HG03175 (cell line): ENCODE results near the gene SHISA6.

Source experiments
- ATAC-seq: cut with Tn5 transposase; IDR thresholded peaks from one replicate; pipeline ENCODE4 v1.9.1; 2021; ENCODE audit warnings: mild to moderate bottlenecking, moderate library complexity; ENCODE audit not compliant: unreplicated experiment

Gene SHISA6

DNA sequence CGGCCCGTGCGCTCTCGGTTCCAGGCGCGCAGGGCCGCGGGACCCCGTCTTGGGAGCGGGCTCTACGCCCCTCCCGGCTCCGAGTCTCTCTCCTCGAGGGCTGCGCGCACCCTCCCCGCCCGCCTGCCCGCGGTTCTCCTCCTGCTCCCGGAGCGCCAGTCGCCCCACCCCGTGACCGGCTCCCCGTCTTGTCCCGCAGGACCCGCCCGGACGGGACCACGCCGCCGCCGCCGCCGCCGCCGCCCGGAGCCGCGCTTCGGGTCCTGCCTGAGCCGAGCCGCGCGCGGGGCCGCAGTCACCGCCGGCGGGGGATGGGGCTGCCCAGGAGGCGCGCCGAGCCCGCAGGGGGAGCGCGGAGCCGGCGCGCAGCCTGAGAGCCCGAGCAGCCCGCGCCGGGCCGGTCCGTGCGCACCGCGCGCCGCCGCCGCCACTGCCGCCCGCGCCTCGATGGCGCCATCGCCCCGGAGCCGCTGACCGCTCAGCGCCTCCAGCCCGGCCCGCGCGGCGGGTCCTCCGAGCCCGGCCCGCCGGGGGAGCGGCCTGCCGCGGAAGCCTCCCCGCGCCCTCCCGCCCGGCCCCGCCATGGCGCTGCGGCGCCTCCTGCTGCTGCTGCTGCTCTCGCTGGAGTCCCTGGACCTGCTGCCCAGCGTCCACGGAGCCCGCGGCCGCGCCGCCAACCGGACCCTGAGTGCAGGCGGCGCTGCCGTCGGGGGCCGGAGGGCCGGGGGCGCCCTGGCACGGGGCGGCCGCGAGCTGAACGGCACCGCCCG, at the start of gene SHISA6:
SHISA6 (plus strand) TSS at position 373 of the 770 bp plus-strand sequence.
- ATAC-seq: no peak

DNA sequence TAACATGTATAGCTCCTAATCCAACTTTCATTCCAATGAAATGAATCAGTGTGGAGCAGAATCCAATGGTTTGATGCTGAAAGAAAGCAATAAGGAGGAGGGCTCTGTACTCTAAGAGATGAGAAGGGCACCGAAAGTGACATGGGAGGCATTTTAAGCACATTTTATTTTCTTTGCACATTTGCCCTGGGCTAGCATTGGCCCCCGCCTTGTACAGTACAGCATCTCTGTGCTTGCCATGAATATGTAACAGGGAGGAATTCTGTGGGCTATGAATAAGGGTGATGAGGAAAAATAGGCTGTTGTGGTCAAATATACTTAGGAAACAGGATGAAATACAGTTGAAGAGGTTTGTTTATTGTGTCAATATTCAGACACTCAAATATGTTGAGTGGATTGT, 45.2 kb upstream of the SHISA6 start:
- ATAC-seq: no peak

DNA sequence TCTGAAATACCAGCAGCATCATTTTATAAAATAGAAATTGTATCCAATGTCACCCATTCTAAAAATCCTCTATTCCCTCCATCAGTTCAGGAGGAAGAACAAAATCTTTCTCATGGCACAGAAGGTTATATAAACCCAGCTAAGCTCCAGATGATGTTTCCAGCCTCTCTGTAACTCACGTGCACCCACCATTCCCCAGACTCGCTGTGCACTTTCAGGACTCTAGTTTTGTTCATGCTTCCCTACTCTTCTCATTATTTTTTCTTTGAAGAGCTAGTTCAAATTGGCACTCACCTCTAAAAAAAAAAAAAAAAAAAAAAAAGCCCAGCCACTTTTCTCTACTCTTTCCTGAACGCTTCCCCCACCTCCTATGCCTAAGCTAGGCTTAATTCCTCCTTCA, 36.0 kb upstream of the SHISA6 start:
- ATAC-seq: no peak

DNA sequence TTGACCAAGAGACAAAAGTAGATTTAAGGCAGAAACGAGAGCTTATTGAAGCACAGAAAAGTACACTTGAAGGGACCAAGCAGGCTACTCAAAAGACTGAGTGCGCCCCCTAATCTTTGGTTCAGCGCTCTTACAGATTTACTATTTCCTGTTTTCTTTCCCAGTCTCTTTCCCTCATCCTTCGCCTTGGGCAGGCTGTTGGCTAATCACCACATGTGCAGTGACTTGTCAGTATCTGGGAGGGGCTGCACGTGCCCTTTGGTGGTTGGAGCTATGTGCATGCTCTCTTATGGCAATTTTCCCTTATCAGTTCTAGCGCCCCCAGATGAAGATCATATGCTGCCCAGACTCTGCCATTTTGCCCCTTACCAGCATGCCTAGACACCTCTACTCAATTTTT, 35.4 kb upstream of the SHISA6 start:
- ATAC-seq: no peak

DNA sequence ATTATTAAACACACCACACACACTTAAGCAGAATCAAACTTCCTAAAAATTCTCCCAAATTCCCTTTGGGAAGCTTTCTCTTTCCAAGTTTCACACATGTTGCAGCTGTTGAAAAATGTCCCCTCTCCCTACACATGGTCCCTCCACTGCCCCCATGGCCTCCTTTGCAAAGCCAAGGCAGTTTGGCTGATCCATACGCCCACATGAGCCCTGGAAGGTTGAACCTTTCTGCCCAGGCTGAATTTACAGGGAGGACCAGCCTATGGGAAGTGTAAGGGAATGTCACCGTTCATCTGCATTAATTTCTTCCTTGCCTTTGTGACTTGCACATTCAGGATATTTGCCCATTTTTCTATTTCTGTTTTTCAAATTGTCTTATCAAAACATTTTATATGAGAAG, 31.1 kb upstream of the SHISA6 start:
- ATAC-seq: no peak

DNA sequence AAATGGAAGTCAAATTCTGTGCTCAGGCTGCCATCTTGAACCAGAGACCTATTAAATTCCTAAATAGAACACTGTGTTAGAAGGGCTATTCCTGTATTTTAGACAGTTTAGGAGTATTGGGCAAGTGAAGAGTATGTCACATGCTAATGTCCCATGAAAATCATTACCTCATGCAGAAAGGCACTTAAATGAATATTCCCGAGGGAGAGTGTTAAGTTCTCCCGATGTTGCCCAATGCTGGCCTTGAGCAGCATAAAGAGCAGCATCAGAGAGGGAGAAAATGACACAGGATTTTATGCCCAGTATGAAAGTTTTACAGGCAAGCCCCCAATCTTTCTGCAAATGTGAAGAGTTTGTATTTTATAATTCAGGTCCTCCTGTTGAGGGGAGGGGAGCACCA, 28.2 kb upstream of the SHISA6 start:
- ATAC-seq: no peak

- ATAC-seq: no peak
These were observed 24.0 kb upstream of the SHISA6 start for GRCh38 chr17:11216976-11217375.

DNA sequence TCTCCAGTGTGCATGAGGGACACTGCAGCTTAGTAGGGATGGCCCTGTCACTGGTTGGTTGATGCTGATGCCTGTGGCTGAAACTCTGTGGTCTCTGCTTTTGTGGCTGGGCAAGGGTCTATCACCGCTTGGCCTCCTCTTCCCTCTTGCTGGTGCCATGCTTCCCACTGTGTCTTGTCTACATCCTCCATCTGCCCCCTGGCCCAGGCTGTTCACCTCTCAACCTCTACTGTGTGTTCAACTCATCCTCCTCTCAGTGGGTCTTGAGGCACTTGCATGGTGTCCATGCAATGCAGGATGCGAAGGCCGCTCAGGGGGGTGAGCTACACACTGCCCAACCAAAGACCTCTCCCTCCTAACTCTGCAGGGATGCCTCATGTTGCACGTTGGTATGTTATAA, 19.8 kb upstream of the SHISA6 start:
- no peak for ATAC-seq

DNA sequence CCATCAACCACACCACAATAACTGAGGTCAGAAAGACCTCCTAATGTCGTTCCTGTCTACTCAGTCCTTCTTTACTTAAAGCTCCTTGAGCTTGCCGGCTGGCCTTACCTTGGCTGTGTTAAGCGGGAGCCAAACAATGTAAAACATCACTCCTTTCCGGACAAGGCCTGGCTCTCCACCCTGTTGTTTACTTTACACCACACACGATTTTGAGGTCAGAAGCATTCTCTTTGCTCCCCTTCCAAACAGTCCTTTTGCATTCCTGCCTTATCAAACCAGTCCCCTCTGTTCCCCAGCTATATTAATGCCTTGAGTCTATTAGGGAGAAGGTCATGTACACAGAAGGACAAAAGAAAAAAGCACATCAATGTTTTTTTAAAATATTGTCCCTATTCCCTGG, 19.3 kb upstream of the SHISA6 start:
- ATAC-seq: no peak

GRCh38 chr17:11238705-11239104, 2.3 kb upstream of the SHISA6 start:
- ATAC-seq: no peak

DNA sequence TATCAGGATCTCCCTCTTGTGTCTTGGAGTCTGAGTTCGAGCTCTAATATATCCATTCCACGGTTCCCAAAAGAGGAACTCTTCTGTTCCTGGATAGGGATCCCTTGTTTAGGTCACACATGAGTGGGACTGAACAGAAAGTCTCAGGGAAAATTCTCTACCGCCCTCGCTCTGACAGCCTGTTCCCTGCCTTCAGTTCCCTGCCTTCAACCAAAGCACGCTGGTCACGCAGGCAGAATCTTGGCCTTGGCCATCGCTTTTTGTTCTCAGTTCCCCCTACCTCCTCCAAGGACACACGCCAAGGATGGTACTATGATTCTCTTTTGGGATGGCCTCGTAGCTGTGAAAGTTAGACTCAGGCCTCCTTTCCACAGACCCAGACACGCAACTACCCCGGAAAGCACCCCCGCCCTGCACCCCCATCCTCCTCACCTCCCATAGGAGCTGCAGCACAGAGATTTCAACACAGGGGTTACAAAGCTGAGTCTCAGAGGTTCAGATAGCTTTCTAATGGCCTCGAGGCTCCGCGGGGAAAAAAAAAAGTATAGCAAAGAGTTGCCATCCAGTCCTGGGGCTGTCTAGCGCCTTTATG, 1.5 kb upstream of the SHISA6 start:
- no peak for ATAC-seq

DNA sequence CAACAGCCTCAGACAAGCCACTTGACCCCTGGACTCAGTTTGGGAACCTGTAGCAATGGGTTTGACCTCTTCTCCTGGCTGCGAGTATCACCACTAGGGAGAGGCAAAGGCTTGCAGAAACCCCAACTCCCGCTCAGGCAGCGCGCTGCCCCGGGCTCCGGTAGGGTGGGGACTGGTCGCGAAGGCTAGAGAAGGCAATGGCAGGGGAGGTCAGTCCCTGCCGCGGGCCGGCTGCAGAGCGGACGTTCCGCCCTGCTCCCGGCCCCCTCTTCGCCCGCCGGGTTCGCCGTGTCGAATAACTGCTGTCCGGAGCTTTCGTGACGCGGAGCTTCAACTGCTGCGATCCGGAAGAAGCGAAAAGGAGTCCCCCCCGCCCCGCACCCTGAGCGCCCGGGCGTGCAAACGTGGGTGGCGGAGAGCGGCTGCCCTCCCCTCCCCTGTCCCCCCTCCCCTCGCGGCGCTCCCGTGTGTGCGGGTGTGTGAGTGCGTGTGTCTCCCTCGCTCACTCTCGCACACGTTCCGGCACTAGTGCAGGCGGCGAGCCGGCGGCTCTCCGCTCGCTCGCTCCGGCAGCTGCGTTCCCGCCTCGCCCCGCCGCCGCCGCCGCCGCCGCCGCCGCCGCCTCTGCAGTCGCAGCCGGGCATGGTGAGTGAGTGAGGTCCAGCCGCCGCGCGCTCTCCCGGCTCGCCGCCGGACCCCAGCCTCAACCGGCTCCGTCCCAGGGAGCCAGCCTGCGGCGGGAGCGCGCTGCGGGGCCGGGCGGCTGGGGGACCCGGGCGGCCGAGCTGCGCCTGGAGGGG, 772 bp upstream of the SHISA6 start:
- ATAC-seq: no peak

DNA sequence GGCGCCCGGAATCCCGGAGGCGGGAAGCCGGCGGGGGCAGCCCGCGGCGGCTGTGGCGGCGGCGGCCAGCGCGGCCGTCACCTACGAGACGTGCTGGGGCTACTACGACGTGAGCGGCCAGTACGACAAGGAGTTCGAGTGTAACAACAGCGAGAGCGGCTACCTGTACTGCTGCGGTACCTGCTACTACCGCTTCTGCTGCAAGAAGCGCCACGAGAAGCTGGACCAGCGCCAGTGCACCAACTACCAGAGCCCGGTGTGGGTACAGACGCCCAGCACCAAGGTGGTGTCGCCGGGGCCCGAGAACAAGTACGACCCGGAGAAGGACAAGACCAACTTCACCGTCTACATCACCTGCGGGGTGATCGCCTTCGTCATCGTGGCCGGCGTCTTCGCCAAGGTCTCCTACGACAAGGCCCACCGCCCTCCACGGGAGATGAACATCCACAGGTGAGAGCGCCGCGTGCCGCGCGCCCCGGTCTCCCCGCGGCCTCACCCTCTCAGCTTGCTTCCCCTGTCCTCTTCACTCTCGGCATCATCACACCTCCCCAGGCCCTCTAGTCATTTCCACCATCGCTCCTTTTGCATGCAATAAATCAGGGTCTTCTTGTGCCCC, 706 bp downstream of the SHISA6 start:
- no peak for ATAC-seq

DNA sequence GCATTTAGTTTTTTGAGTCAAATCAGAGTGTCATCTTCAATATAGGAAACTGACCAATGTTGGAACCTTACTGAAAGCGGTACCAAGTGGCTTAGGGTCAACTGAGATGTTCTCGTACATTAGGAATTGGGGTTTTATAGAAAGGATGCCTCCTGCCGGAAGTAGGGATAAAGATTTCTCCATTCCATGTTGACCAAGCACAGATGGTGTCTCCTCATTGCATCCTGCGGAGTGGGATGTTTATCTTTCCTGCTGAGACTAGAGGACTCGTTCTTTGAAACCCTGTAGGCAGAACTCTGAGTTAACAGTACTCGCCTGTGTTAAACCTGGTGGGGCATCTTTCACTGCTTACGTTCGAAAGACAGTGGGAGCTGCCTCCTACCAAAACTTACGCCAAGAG, 1.4 kb downstream of the SHISA6 start:
- ATAC-seq: no peak

DNA sequence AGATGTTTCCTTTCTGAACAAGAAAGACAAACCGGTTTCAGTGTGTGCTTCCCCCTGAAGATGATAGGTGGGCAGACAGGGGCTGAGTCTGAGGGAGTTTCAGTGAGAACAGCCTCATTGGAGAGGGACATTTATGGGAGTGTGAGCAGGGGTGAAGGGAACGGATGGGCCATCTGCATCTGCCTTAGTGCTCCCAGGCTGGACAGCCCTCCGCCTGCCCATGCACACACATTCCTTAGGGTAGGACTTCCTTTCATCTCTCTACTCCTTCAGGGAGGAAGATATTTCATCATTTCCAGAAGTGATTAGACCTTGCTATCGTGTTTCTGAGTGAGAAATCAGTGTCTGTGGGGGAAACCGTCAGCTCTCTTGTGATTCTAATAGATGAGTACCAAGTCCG, 3.8 kb downstream of the SHISA6 start:
- no peak for ATAC-seq

- no peak for ATAC-seq
These were observed 4.2 kb downstream of the SHISA6 start for GRCh38 chr17:11245187-11245586.

GRCh38 chr17:11245791-11246190, 4.8 kb downstream of the SHISA6 start:
- no peak for ATAC-seq

DNA sequence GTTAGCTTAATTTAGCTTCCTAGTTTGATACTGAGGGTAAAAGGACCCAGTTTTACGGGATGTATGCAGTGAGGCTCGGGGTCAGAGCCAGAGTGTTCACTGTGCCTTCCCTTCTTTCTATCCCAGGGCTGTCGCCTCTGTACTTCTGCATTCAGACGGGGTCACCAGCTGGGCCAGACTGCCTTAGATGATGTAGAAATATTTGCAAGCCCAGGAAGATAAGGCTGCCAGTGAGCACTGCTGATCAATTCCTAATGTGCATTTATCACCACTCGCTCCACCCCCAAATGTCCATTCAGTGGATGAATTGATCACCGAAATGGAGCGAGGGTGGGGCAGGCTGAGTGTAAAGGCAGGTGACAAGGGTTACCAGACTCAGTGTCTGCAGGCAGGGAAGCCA, 9.1 kb downstream of the SHISA6 start:
- no peak for ATAC-seq

- ATAC-seq: no peak
These were observed 10.6 kb downstream of the SHISA6 start for GRCh38 chr17:11251561-11252107.

GRCh38 chr17:11252146-11252545, 11.1 kb downstream of the SHISA6 start:
- no peak for ATAC-seq

GRCh38 chr17:11256877-11257276, 15.9 kb downstream of the SHISA6 start:
- ATAC-seq: no peak
